Panc1 (cell line): ENCODE measurements around the gene FAR2. TPM values are rescaled to one million over a fixed set of nuclear protein-coding genes. Genes with fewer than 3 reads are reported as not detected.

Experiments used
- ATAC-seq: fragments of 200-7000 bp; cut with Tn5 transposase; 2 replicates; pipeline ENCODE4 v1.9.1; 2020; ENCODE audit warnings: mild to moderate bottlenecking, moderate library complexity
- BruUV-seq: library from RNA; stranded (reverse); fragments of 400-500 nt; replicated peaks from 2 replicates; lab custom pipeline; 2021; lab: Mats Ljungman, UMichigan
- CTCF ChIA-PET: fragments of 300-600 bp; sonication (Branson Sonifier 250); formaldehyde crosslinking; loops from one replicate; lab custom pipeline; 2022; ENCODE audit warnings: antibody characterized with exemption; lab: Charles Lee
- POLR2A ChIA-PET: fragments of 300-600 bp; sonication (Branson Sonifier 250); formaldehyde crosslinking; loops from one replicate; lab custom pipeline; 2022; ENCODE audit warnings: antibody characterized with exemption; lab: Charles Lee
- DNase-seq: peaks from one replicate; pipeline ENCODE4 v3.0.0-alpha.2; 2010; ENCODE audit warnings: low read depth, low spot score
- H3K27ac ChIP-seq: 2 replicates; pipeline ENCODE4 v1.5.1; 2011; ENCODE audit warnings: mild to moderate bottlenecking, low read length, inconsistent platforms
- H3K27me3 ChIP-seq: fragments of 200-500 bp; sonication (Bioruptor generic); 2 replicates; pipeline ENCODE4 v1.6.0; 2014; ENCODE audit warnings: low read length, inconsistent platforms; ENCODE audit not compliant: control insufficient read depth, insufficient read depth
- H3K36me3 ChIP-seq: fragments of 200-500 bp; sonication (Bioruptor generic); 2 replicates; pipeline ENCODE4 v1.5.1; 2014; ENCODE audit warnings: inconsistent platforms, mild to moderate bottlenecking, low read length, moderate library complexity; ENCODE audit not compliant: control insufficient read depth, insufficient read depth
- H3K4me1 ChIP-seq: 2 replicates; pipeline ENCODE4 v1.5.1; 2011; ENCODE audit warnings: inconsistent platforms, mild to moderate bottlenecking, low read length, moderate library complexity; ENCODE audit not compliant: control insufficient read depth, insufficient read depth
- H3K4me3 ChIP-seq, 2 experiments: 2 replicates each; pipeline ENCODE4 v1.5.1; 2011 to 2012; ENCODE audit warnings: low read depth in 2 of 2, low read length in 2 of 2, mild to moderate bottlenecking in 2 of 2, inconsistent platforms in 1 of 2, moderate library complexity in 1 of 2
- H3K9me3 ChIP-seq: fragments of 200-500 bp; sonication (Bioruptor generic); 2 replicates; pipeline ENCODE4 v1.5.1; 2014; ENCODE audit warnings: low read depth, mild to moderate bottlenecking, inconsistent platforms, low read length, moderate library complexity; ENCODE audit not compliant: control insufficient read depth, insufficient read depth
- CTCF ChIP-seq: fragments of 450-650 bp; IDR thresholded peaks from 2 replicates; pipeline ENCODE4 v1.5.1; 2017; ENCODE audit warnings: mild to moderate bottlenecking
- POLR2AphosphoS5 ChIP-seq: IDR thresholded peaks from 2 replicates; pipeline ENCODE4 v1.6.1; 2012; ENCODE audit warnings: mild to moderate bottlenecking, low read depth, low read length, moderate library complexity
- SIN3A ChIP-seq: IDR thresholded peaks from 2 replicates; pipeline ENCODE4 v1.6.1; 2012; ENCODE audit warnings: low read depth, mild to moderate bottlenecking, low read length, moderate library complexity, borderline replicate concordance; ENCODE audit not compliant: insufficient read depth
- TCF7L2 ChIP-seq: IDR thresholded peaks from 2 replicates; pipeline ENCODE4 v1.6.1; 2011; ENCODE audit warnings: mild to moderate bottlenecking, low read depth, low read length, inconsistent platforms
- in situ Hi-C: cut with HindIII; loops from 2 replicates; pipeline ENCODE4 v1.10.0; 2016; ENCODE audit warnings: low sequenced_read_pairs, low pct_unique_long_range_greater_than_20kb
- intact Hi-C: fragments of 100-400 bp; cut with micrococcal nuclease; formaldehyde crosslinking; loops from one replicate; pipeline ENCODE4 v1.10.0; 2022; ENCODE audit not compliant: unreplicated experiment
- total RNA-seq: library from RNA; stranded (reverse); gene quantifications from one replicate; pipeline ENCODE4 v1.2.1, GENCODE V29; 2021; ENCODE audit not compliant: unreplicated experiment
- TF ChIP-seq, protein P1 (sequence below), 2 experiments: IDR thresholded peaks; 2 replicates each; pipeline ENCODE4 v1.6.1; 2011 to 2012; ENCODE audit warnings: low read depth in 2 of 2, control low read depth in 1 of 2, low read length in 1 of 2, mild to moderate bottlenecking in 1 of 2, moderate library complexity in 1 of 2; ENCODE audit not compliant: insufficient read depth in 1 of 2

The FAR2 gene
- total RNA-seq, 1 experiment from 2014 or later, result 6.2 TPM

DNA sequence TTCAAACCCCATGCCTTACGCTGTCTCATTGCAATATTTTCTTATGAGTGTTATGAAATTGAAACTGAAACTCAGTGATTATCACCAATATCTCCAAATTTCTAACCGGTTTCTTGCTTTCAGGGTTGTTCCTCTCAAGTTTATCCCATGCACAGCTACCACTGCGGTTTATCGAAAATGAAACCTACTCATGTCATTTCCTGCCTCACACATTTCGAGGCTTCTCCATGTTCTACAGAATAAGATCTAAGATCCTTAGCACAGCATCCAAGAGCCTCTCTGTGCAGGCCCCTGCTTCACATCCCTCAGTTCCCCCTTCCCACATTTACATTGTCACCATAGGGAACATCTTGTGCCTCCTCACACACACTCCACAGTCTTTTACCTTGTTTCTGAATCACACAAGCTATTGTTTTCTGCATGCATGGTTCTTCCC, 45.5 kb upstream of the FAR2 start:
- Histone ChIP-seq H3K4me1 (no peaks in the 10 kb centered on the region), H3K36me3 (no peaks in the 10 kb centered on the region), H3K27ac (no peak overlapping the region), H3K27me3 (no peaks in the 10 kb centered on the region), H3K9me3 (no peaks in the 10 kb centered on the region), H3K4me3 (no peak overlapping the region)
- no peak for DNase-seq
- ChIA-PET POLR2A (no interaction called here), CTCF (no interaction called here)
- in situ Hi-C loops, result no loop called here
- ATAC-seq, result no peak
- intact Hi-C loops, result no loop called here
- BruUV-seq, result no TSS peak
- TF ChIP-seq SIN3A (no peak), TCF7L2 (no peak), CTCF (no peak), POLR2AphosphoS5 (no peak)
- TF ChIP-seq, protein P1, sequence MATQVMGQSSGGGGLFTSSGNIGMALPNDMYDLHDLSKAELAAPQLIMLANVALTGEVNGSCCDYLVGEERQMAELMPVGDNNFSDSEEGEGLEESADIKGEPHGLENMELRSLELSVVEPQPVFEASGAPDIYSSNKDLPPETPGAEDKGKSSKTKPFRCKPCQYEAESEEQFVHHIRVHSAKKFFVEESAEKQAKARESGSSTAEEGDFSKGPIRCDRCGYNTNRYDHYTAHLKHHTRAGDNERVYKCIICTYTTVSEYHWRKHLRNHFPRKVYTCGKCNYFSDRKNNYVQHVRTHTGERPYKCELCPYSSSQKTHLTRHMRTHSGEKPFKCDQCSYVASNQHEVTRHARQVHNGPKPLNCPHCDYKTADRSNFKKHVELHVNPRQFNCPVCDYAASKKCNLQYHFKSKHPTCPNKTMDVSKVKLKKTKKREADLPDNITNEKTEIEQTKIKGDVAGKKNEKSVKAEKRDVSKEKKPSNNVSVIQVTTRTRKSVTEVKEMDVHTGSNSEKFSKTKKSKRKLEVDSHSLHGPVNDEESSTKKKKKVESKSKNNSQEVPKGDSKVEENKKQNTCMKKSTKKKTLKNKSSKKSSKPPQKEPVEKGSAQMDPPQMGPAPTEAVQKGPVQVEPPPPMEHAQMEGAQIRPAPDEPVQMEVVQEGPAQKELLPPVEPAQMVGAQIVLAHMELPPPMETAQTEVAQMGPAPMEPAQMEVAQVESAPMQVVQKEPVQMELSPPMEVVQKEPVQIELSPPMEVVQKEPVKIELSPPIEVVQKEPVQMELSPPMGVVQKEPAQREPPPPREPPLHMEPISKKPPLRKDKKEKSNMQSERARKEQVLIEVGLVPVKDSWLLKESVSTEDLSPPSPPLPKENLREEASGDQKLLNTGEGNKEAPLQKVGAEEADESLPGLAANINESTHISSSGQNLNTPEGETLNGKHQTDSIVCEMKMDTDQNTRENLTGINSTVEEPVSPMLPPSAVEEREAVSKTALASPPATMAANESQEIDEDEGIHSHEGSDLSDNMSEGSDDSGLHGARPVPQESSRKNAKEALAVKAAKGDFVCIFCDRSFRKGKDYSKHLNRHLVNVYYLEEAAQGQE (IDR thresholded peaks at IDR 0.05; ENCODE audit: insufficient read depth in 1 of 2, low read depth in 2 of 2, low read length in 1 of 2), result no peak

DNA sequence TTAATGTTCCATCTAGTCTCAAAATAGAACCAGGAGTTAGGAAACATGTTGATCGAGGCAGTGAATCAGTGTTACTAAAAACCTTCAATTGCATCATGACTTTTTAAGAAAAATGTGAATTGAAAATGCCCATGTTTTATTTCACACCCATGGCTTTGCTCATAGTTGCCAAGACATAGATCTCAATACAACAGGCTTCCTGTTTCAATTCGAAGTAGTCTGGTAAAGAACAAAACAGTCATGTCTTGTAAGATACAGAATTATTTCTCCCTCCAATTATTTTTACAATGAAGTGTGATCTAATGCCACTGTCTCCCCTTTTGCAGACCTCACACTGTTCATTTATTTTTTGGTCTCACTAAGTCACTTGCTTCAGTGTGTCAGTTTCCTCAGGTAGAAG, 44.6 kb upstream of the FAR2 start:
- H3K27me3 ChIP-seq, result no peaks in the 10 kb centered on the region
- ChIA-PET CTCF (no interaction called here), POLR2A (no interaction called here)
- no peak overlapping the region for H3K4me3 ChIP-seq
- no peaks in the 10 kb centered on the region for H3K4me1 ChIP-seq
- H3K27ac ChIP-seq, result no peak overlapping the region
- in situ Hi-C loops (no loop called here), intact Hi-C loops (no loop called here)
- no peaks in the 10 kb centered on the region for H3K36me3 ChIP-seq
- no peaks in the 10 kb centered on the region for H3K9me3 ChIP-seq
- no TSS peak for BruUV-seq
- ATAC-seq, result no peak
- TF ChIP-seq TCF7L2 (no peak), POLR2AphosphoS5 (no peak), SIN3A (no peak), CTCF (no peak)
- TF ChIP-seq, protein P1 (IDR thresholded peaks at IDR 0.05; ENCODE audit: insufficient read depth in 1 of 2, low read depth in 2 of 2, low read length in 1 of 2), result no peak
- DNase-seq, result no peak
